ENCODE measurements around the gene SCIN. TPM values are rescaled to one million over a fixed set of nuclear protein-coding genes. Genes with fewer than 3 reads are reported as not detected.

The SCIN gene
- total RNA-seq, 3 donors from 2014 or later = 0.08 to 0.37 TPM; not detected in 1

GRCh38 chr7:12581897-12582296, 11.4 kb downstream of the SCIN start:
- ATAC-seq (no peak), DNase-seq (no peak)
- no peak overlapping the region for H3K4me3 Mint-ChIP-seq
- peaks cover 17% of the 10 kb centered on the region for H3K27me3 Mint-ChIP-seq (ENCODE audit: low read depth)
- no peaks in the 10 kb centered on the region for H3K9me3 Mint-ChIP-seq
- H3K36me3 Mint-ChIP-seq (ENCODE audit: insufficient read depth) = no peaks in the 10 kb centered on the region
- peaks cover 2% of the 10 kb centered on the region for H3K4me1 Mint-ChIP-seq (ENCODE audit: low read depth)

- Mint-ChIP-seq H3K4me1 (ENCODE audit: low read depth) (peaks cover 2% of the 10 kb centered on the region), H3K9me3 (no peaks in the 10 kb centered on the region), H3K36me3 (ENCODE audit: insufficient read depth) (no peaks in the 10 kb centered on the region), H3K27me3 (ENCODE audit: low read depth) (peaks cover 17% of the 10 kb centered on the region), H3K4me3 (no peak overlapping the region)
- DNase-seq (no peak), ATAC-seq (no peak)
Measured at GRCh38 chr7:12582362-12582761, 11.8 kb downstream of the SCIN start.

- H3K4me3 Mint-ChIP-seq = no peak overlapping the region
- H3K4me1 Mint-ChIP-seq (ENCODE audit: low read depth) = peaks cover 2% of the 10 kb centered on the region
- ATAC-seq (no peak), DNase-seq (no peak)
- H3K27me3 Mint-ChIP-seq (ENCODE audit: low read depth) = peaks cover 17% of the 10 kb centered on the region
- no peaks in the 10 kb centered on the region for H3K36me3 Mint-ChIP-seq (ENCODE audit: insufficient read depth)
- no peaks in the 10 kb centered on the region for H3K9me3 Mint-ChIP-seq
Measured at GRCh38 chr7:12583176-12583575, 12.7 kb downstream of the SCIN start.

- ATAC-seq = no peak
- no peak for DNase-seq
- H3K36me3 Mint-ChIP-seq (ENCODE audit: insufficient read depth) = no peaks in the 10 kb centered on the region
- no peak overlapping the region for H3K4me3 Mint-ChIP-seq
- H3K4me1 Mint-ChIP-seq (ENCODE audit: low read depth) = peaks cover 2% of the 10 kb centered on the region
- H3K27me3 Mint-ChIP-seq (ENCODE audit: low read depth) = peaks cover 19% of the 10 kb centered on the region
- H3K9me3 Mint-ChIP-seq = no peaks in the 10 kb centered on the region
Measured at GRCh38 chr7:12583922-12584321, 13.4 kb downstream of the SCIN start.

- DNase-seq = no peak
- no peak overlapping the region for H3K4me3 Mint-ChIP-seq
- ATAC-seq = no peak
- H3K4me1 Mint-ChIP-seq (ENCODE audit: low read depth) = peaks cover 2% of the 10 kb centered on the region
- H3K36me3 Mint-ChIP-seq (ENCODE audit: insufficient read depth) = no peaks in the 10 kb centered on the region
- peaks cover 19% of the 10 kb centered on the region for H3K27me3 Mint-ChIP-seq (ENCODE audit: low read depth)
- no peaks in the 10 kb centered on the region for H3K9me3 Mint-ChIP-seq
Measured at GRCh38 chr7:12584930-12585329, 14.4 kb downstream of the SCIN start.

- Mint-ChIP-seq H3K36me3 (ENCODE audit: insufficient read depth) (no peaks in the 10 kb centered on the region), H3K4me3 (no peak overlapping the region), H3K27me3 (ENCODE audit: low read depth) (peaks cover 15% of the 10 kb centered on the region), H3K9me3 (no peaks in the 10 kb centered on the region), H3K4me1 (ENCODE audit: low read depth) (peaks cover 2% of the 10 kb centered on the region)
- DNase-seq (no peak), ATAC-seq (no peak)
Measured at GRCh38 chr7:12586271-12586670, 15.8 kb downstream of the SCIN start.

- H3K9me3 Mint-ChIP-seq = no peaks in the 10 kb centered on the region
- DNase-seq (no peak), ATAC-seq (no peak)
- H3K27me3 Mint-ChIP-seq (ENCODE audit: low read depth) = peaks cover 10% of the 10 kb centered on the region
- peaks cover 2% of the 10 kb centered on the region for H3K4me1 Mint-ChIP-seq (ENCODE audit: low read depth)
- no peak overlapping the region for H3K4me3 Mint-ChIP-seq
- no peaks in the 10 kb centered on the region for H3K36me3 Mint-ChIP-seq (ENCODE audit: insufficient read depth)
Measured at GRCh38 chr7:12588259-12588904, 17.9 kb downstream of the SCIN start.

- Mint-ChIP-seq H3K4me1 (ENCODE audit: low read depth) (no peaks in the 10 kb centered on the region), H3K4me3 (no peak overlapping the region), H3K27me3 (ENCODE audit: low read depth) (peaks cover 4% of the 10 kb centered on the region), H3K36me3 (ENCODE audit: insufficient read depth) (no peaks in the 10 kb centered on the region), H3K9me3 (no peaks in the 10 kb centered on the region)
- DNase-seq (no peak), ATAC-seq (no peak)
Measured at GRCh38 chr7:12590559-12590958, 20.0 kb downstream of the SCIN start.

GRCh38 chr7:12594122-12594897, 23.8 kb downstream of the SCIN start:
- H3K9me3 Mint-ChIP-seq = no peaks in the 10 kb centered on the region
- ATAC-seq (no peak), DNase-seq (no peak)
- H3K36me3 Mint-ChIP-seq (ENCODE audit: insufficient read depth) = no peaks in the 10 kb centered on the region
- no peaks in the 10 kb centered on the region for H3K27me3 Mint-ChIP-seq (ENCODE audit: low read depth)
- H3K4me1 Mint-ChIP-seq (ENCODE audit: low read depth) = no peaks in the 10 kb centered on the region
- no peak overlapping the region for H3K4me3 Mint-ChIP-seq

GRCh38 chr7:12595148-12595547, 24.6 kb downstream of the SCIN start:
- no peaks in the 10 kb centered on the region for H3K36me3 Mint-ChIP-seq (ENCODE audit: insufficient read depth)

GRCh38 chr7:12596225-12596790, 25.8 kb downstream of the SCIN start:
- Mint-ChIP-seq H3K4me3 (no peak overlapping the region), H3K27me3 (ENCODE audit: low read depth) (peaks cover 6% of the 10 kb centered on the region), H3K4me1 (ENCODE audit: low read depth) (no peaks in the 10 kb centered on the region), H3K9me3 (no peaks in the 10 kb centered on the region), H3K36me3 (ENCODE audit: insufficient read depth) (no peaks in the 10 kb centered on the region)
- DNase-seq (no peak), ATAC-seq (no peak)

More at GRCh38 chr7:12595148-12595547, 24.6 kb downstream of the SCIN start:
- no peaks in the 10 kb centered on the region for H3K4me1 Mint-ChIP-seq (ENCODE audit: low read depth)
- no peak for DNase-seq
- no peak overlapping the region for H3K4me3 Mint-ChIP-seq
- no peak for ATAC-seq
- H3K27me3 Mint-ChIP-seq (ENCODE audit: low read depth) = peaks cover 6% of the 10 kb centered on the region
- H3K9me3 Mint-ChIP-seq = no peaks in the 10 kb centered on the region

GRCh38 chr7:12601302-12601869, 30.9 kb downstream of the SCIN start:
- ATAC-seq (no peak), DNase-seq (no peak)
- H3K36me3 Mint-ChIP-seq (ENCODE audit: insufficient read depth) = no peaks in the 10 kb centered on the region
- no peak overlapping the region for H3K4me3 Mint-ChIP-seq
- peaks cover 16% of the 10 kb centered on the region for H3K9me3 Mint-ChIP-seq
- peaks cover 6% of the 10 kb centered on the region for H3K27me3 Mint-ChIP-seq (ENCODE audit: low read depth)
- no peaks in the 10 kb centered on the region for H3K4me1 Mint-ChIP-seq (ENCODE audit: low read depth)

GRCh38 chr7:12607134-12607533, 36.6 kb downstream of the SCIN start:
- no peaks in the 10 kb centered on the region for H3K36me3 Mint-ChIP-seq (ENCODE audit: insufficient read depth)
- ATAC-seq (no peak), DNase-seq (no peak)
- no peaks in the 10 kb centered on the region for H3K27me3 Mint-ChIP-seq (ENCODE audit: low read depth)
- peaks cover 8% of the 10 kb centered on the region for H3K9me3 Mint-ChIP-seq
- no peaks in the 10 kb centered on the region for H3K4me1 Mint-ChIP-seq (ENCODE audit: low read depth)
- no peak overlapping the region for H3K4me3 Mint-ChIP-seq

GRCh38 chr7:12609561-12609960, 39.0 kb downstream of the SCIN start:
- Mint-ChIP-seq H3K4me1 (ENCODE audit: low read depth) (no peaks in the 10 kb centered on the region), H3K9me3 (no peaks in the 10 kb centered on the region), H3K36me3 (ENCODE audit: insufficient read depth) (no peaks in the 10 kb centered on the region), H3K27me3 (ENCODE audit: low read depth) (peaks cover 7% of the 10 kb centered on the region), H3K4me3 (no peak overlapping the region)
- ATAC-seq (no peak), DNase-seq (no peak)
